HEK293T (cell line): ENCODE data around the gene NAALADL2.
"Not testable (repeated sequence)": the region's sequence is repeated elsewhere in the genome, so short reads cannot be mapped to it uniquely, and the experiment has no call there.

ENCODE experiments used
- CTCF ChIA-PET: fragments of 350-600 bp; formaldehyde crosslinking; extraction: SDS; loops from one replicate; lab custom pipeline; 2021; ENCODE audit warnings: antibody characterized with exemption, inconsistent platforms; lab: Yijun Ruan, JAX
- POLR2A ChIA-PET: fragments of 350-600 bp; formaldehyde crosslinking; extraction: SDS; loops from one replicate; lab custom pipeline; 2020; ENCODE audit warnings: antibody characterized with exemption, inconsistent platforms; lab: Yijun Ruan, JAX
- DNase-seq: peaks from one replicate; pipeline ENCODE4 v3.0.0; 2012; ENCODE audit warnings: mixed read lengths; ENCODE audit errors: extremely low spot score
- ARNT ChIP-seq: fragments of 450-650 bp; IDR thresholded peaks from 2 replicates; pipeline ENCODE4 v1.6.1; 2017; ENCODE audit warnings: mild to moderate bottlenecking
- BHLHE40 ChIP-seq: fragments of 450-650 bp; IDR thresholded peaks from 2 replicates; pipeline ENCODE4 v1.6.1; 2016; ENCODE audit warnings: mild to moderate bottlenecking, moderate library complexity, borderline replicate concordance
- CTBP1 ChIP-seq: fragments of 450-650 bp; IDR thresholded peaks from 2 replicates; pipeline ENCODE4 v1.6.1; 2016; ENCODE audit warnings: borderline replicate concordance
- ELF4 ChIP-seq: fragments of 450-650 bp; IDR thresholded peaks from 2 replicates; pipeline ENCODE4 v1.6.1; 2017; ENCODE audit warnings: antibody characterized with exemption
- FOXA1 ChIP-seq: fragments of 450-650 bp; IDR thresholded peaks from 2 replicates; pipeline ENCODE4 v1.6.1; 2016; ENCODE audit warnings: mild to moderate bottlenecking
- FOXK2 ChIP-seq: fragments of 450-650 bp; IDR thresholded peaks from 2 replicates; pipeline ENCODE4 v1.6.1; 2016; ENCODE audit warnings: mild to moderate bottlenecking
- FOXM1 ChIP-seq: fragments of 450-650 bp; IDR thresholded peaks from 2 replicates; pipeline ENCODE4 v1.6.1; 2017; ENCODE audit warnings: mild to moderate bottlenecking, borderline replicate concordance
- HDGF ChIP-seq: fragments of 450-650 bp; IDR thresholded peaks from 2 replicates; pipeline ENCODE4 v1.6.1; 2017; ENCODE audit warnings: antibody characterized with exemption, borderline replicate concordance
- L3MBTL2 ChIP-seq: fragments of 450-650 bp; conservative IDR thresholded peaks from 2 replicates; pipeline ENCODE4 v1.6.1; 2016; ENCODE audit warnings: mild to moderate bottlenecking
- LEF1 ChIP-seq: fragments of 450-650 bp; IDR thresholded peaks from 2 replicates; pipeline ENCODE4 v1.6.1; 2017; ENCODE audit warnings: mild to moderate bottlenecking, borderline replicate concordance
- NFRKB ChIP-seq: fragments of 450-650 bp; IDR thresholded peaks from 2 replicates; pipeline ENCODE4 v1.6.1; 2016; ENCODE audit warnings: mild to moderate bottlenecking, moderate library complexity
- PKNOX1 ChIP-seq: fragments of 450-650 bp; IDR thresholded peaks from 2 replicates; pipeline ENCODE4 v1.6.1; 2016
- SP1 ChIP-seq: fragments of 450-650 bp; IDR thresholded peaks from 2 replicates; pipeline ENCODE4 v1.6.1; 2017
- SUZ12 ChIP-seq: fragments of 450-650 bp; IDR thresholded peaks from 2 replicates; pipeline ENCODE4 v1.6.1; 2016; ENCODE audit warnings: mild to moderate bottlenecking
- TARDBP ChIP-seq: fragments of 450-650 bp; IDR thresholded peaks from 2 replicates; pipeline ENCODE4 v1.6.1; 2016
- ZNF384 ChIP-seq: fragments of 450-650 bp; IDR thresholded peaks from 2 replicates; pipeline ENCODE4 v1.6.1; 2016

NAALADL2 gene

GRCh38 chr3:175777965-175778364 lies 918.8 kb downstream of the NAALADL2 start:
- POLR2A ChIA-PET: no interaction called here
- CTCF ChIA-PET: no interaction called here
- TF ChIP-seq ZNF384: no peak
- TF ChIP-seq FOXA1: no peak
- TF ChIP-seq L3MBTL2: no peak
- no peak for TF ChIP-seq LEF1
- TF ChIP-seq ARNT: no peak
- no peak for TF ChIP-seq PKNOX1
- no peak for TF ChIP-seq BHLHE40
- no peak for TF ChIP-seq ELF4
- no peak for TF ChIP-seq TARDBP
- no peak for TF ChIP-seq SP1
- no peak for TF ChIP-seq FOXM1
- TF ChIP-seq FOXK2: no peak
- no peak for TF ChIP-seq NFRKB
- no peak for TF ChIP-seq SUZ12
- TF ChIP-seq CTBP1: no peak
- no peak for TF ChIP-seq HDGF
- DNase-seq: no peak

DNA sequence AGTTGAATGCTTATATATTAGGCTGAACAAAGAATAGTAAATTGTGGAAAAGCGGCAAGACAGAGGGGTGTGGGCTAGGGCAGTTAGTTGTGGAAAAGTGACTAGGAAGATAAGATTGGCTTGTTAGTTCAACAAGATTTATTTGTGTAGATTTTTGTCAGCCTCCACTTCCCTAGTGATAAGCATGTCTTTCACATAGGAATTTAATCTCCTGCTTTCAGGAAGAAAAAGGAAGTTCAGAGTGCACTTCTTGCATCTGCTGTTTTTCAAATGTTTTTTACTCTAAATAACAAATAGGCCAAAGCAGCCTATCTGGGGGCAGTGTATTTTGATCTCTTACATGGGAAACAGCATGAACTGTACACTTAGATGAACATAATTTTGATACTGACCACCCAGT lies 919.9 kb downstream of the NAALADL2 start:
- ChIA-PET POLR2A (no interaction called here), CTCF (no interaction called here)
- no peak for DNase-seq
- TF ChIP-seq BHLHE40 (no peak), HDGF (no peak), FOXK2 (no peak), SUZ12 (no peak), ARNT (no peak), FOXA1 (no peak)

DNA sequence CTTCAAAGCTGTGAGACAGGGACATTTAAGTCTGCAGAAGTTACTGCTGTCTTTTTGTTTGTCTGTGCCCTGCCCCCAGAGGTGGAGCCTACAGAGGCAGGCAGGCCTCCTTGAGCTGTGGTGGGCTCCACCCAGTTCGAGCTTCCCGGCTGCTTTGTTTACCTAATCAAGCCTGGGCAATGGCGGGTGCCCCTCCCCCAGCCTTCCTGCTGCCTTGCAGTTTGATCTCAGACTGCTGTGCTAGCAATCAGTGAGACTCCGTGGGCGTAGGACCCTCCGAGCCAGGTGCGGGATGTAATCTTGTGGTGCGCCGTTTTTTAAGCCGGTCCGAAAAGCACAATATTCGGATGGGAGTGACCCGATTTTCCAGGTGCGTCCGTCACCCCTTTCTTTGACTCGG lies 928.0 kb downstream of the NAALADL2 start:
- DNase-seq, POLR2A ChIA-PET, CTCF ChIA-PET: not testable (repeated sequence)

- ChIA-PET CTCF (no interaction called here), POLR2A (no interaction called here)
- TF ChIP-seq ELF4 (no peak), SP1 (no peak), PKNOX1 (no peak)
- no peak for DNase-seq
These were observed 933.1 kb downstream of the NAALADL2 start for GRCh38 chr3:175792245-175792644.

GRCh38 chr3:175798326-175798725 lies 939.2 kb downstream of the NAALADL2 start:
- TF ChIP-seq L3MBTL2 (no peak), HDGF (no peak), ELF4 (no peak), SP1 (no peak), TARDBP (no peak), PKNOX1 (no peak), BHLHE40 (no peak), CTBP1 (no peak), LEF1 (no peak), FOXM1 (no peak), SUZ12 (no peak)
- DNase-seq: no peak
- CTCF ChIA-PET: interaction anchor here (0.6 kb wide), 1 partner anchor 802 kb away, joined by 3 read pairs; no protein-coding TSS in a partner anchor
- POLR2A ChIA-PET: no interaction called here

GRCh38 chr3:175805825-175806224 lies 946.7 kb downstream of the NAALADL2 start:
- CTCF ChIA-PET: interaction anchor here (0.6 kb wide), 2 partner anchors 50 to 1066 kb away, joined by 3 to 5 read pairs; no protein-coding TSS in a partner anchor
- POLR2A ChIA-PET: no interaction called here
- TF ChIP-seq ARNT (no peak), ELF4 (no peak), L3MBTL2 (no peak), FOXK2 (no peak), TARDBP (no peak), FOXA1 (no peak), LEF1 (no peak), SUZ12 (no peak), NFRKB (no peak), HDGF (no peak), FOXM1 (no peak), BHLHE40 (no peak), SP1 (no peak), CTBP1 (no peak), PKNOX1 (no peak), ZNF384 (no peak)
- DNase-seq: no peak

DNA sequence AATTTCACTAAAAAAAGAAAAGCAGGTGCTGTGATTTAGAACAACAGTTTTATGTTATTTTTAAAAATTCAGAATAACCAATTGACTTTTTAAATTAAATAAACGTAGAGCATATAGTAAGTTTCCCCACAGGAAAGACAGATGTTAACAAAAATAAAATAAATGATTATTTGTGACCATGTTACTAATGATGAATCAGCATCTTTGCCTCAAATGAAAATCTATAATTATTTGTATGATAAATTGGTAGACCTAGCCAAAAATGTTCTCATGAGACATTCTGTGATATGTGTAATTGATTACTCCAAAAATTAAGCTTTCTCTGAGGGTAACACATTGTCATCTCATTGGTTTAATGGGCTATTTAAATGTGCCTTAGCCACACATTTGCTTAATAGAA lies 948.0 kb downstream of the NAALADL2 start:
- no peak for DNase-seq
- POLR2A ChIA-PET: no interaction called here
- CTCF ChIA-PET: no interaction called here
- TF ChIP-seq ARNT (no peak), BHLHE40 (no peak)
